ENCODE data around the gene USB1. TPM values are rescaled to one million over a fixed set of nuclear protein-coding genes. Genes with fewer than 3 reads are reported as not detected.
A peak's percentile ranks its signal among the peaks of the same experiment; 100 is the strongest.

The USB1 gene
- total and polyA plus RNA-seq, 2 donors (not counting 1 experiment from before 2014, with no cell fraction given) = 18.8 to 32.7 TPM

- Histone ChIP-seq H4K20me1 (ENCODE audit: control insufficient read depth, extremely low read depth, insufficient read depth, low read length) (no peaks in the 10 kb centered on the region), H3K4me3 (replicated peaks in 1 of 4; ENCODE audit: control extremely low read depth in 1 of 4, insufficient read depth in 1 of 4, low read depth in 3 of 4, low read length in 4 of 4) (peak overlapping the region; percentile 31 to 66 (median 41)), H3K79me2 (ENCODE audit: control insufficient read depth, insufficient read depth, low read length) (no peaks in the 10 kb centered on the region), H3K9ac (ENCODE audit: insufficient read depth, low read length) (peak overlapping the region; percentile 23), H2AFZ (ENCODE audit: low read length) (peak overlapping the region; percentile 13), H3K4me1 (ENCODE audit: control insufficient read depth, extremely low read depth, insufficient read depth, low read length) (peaks cover 16% of the 10 kb centered on the region), H3K9me3 (ENCODE audit: control insufficient read depth, insufficient read depth, low read depth, low read length) (no peaks in the 10 kb centered on the region), H3K36me3 (ENCODE audit: control insufficient read depth, insufficient read depth, low read length) (no peaks in the 10 kb centered on the region), H3K4me2 (ENCODE audit: extremely low read depth, insufficient read depth, low read length) (peak overlapping the region; percentile 83), H3K27me3 (ENCODE audit: control insufficient read depth, insufficient read depth, low read length) (peaks cover 13% of the 10 kb centered on the region), H3K27ac (ENCODE audit: insufficient read depth, low read length) (no peak overlapping the region)
- TF ChIP-seq EZH2 (IDR thresholded peaks at IDR 0.05; ENCODE audit: low read length, missing control alignments) = no peak
- no peak for TF ChIP-seq CTCF (conservative IDR thresholded peaks at IDR 0.05 in 1 of 2, IDR thresholded peaks at IDR 0.05 in 1 of 2; ENCODE audit: low read depth in 1 of 2, low read length in 2 of 2)
- peak; percentile 43 to 56 for DNase-seq (ENCODE audit: low read depth in 2 of 2)
These were observed 25.0 kb downstream of the USB1 start for GRCh38 chr16:58026139-58026704.

GRCh38 chr16:58026705-58027160 lies 25.5 kb downstream of the USB1 start:
- H4K20me1 ChIP-seq (ENCODE audit: control insufficient read depth, extremely low read depth, insufficient read depth, low read length) = no peaks in the 10 kb centered on the region
- H3K9ac ChIP-seq (ENCODE audit: insufficient read depth, low read length) = no peak overlapping the region
- no peak for DNase-seq (ENCODE audit: low read depth in 2 of 2)
- H3K9me3 ChIP-seq (ENCODE audit: control insufficient read depth, insufficient read depth, low read depth, low read length) = no peaks in the 10 kb centered on the region
- H3K27me3 ChIP-seq (ENCODE audit: control insufficient read depth, insufficient read depth, low read length) = peaks cover 13% of the 10 kb centered on the region
- no peak for TF ChIP-seq CTCF (conservative IDR thresholded peaks at IDR 0.05 in 1 of 2, IDR thresholded peaks at IDR 0.05 in 1 of 2; ENCODE audit: low read depth in 1 of 2, low read length in 2 of 2)
- TF ChIP-seq EZH2 (IDR thresholded peaks at IDR 0.05; ENCODE audit: low read length, missing control alignments) = no peak
- no peak overlapping the region for H3K27ac ChIP-seq (ENCODE audit: insufficient read depth, low read length)
- H2AFZ ChIP-seq (ENCODE audit: low read length) = no peak overlapping the region
- H3K4me1 ChIP-seq (ENCODE audit: control insufficient read depth, extremely low read depth, insufficient read depth, low read length) = peaks cover 14% of the 10 kb centered on the region
- peak overlapping the region; percentile 83 for H3K4me2 ChIP-seq (ENCODE audit: extremely low read depth, insufficient read depth, low read length)
- no peaks in the 10 kb centered on the region for H3K79me2 ChIP-seq (ENCODE audit: control insufficient read depth, insufficient read depth, low read length)
- H3K36me3 ChIP-seq (ENCODE audit: control insufficient read depth, insufficient read depth, low read length) = no peaks in the 10 kb centered on the region
- H3K4me3 ChIP-seq (replicated peaks in 1 of 4; ENCODE audit: control extremely low read depth in 1 of 4, insufficient read depth in 1 of 4, low read depth in 3 of 4, low read length in 4 of 4) = peak overlapping the region in 3 of 4 experiments; percentile 31 to 66 (median 39)

- no peaks in the 10 kb centered on the region for H3K36me3 ChIP-seq (ENCODE audit: control insufficient read depth, insufficient read depth, low read length)
- peak overlapping the region; percentile 32 for H3K4me2 ChIP-seq (ENCODE audit: extremely low read depth, insufficient read depth, low read length)
- no peak overlapping the region for H3K9ac ChIP-seq (ENCODE audit: insufficient read depth, low read length)
- H3K9me3 ChIP-seq (ENCODE audit: control insufficient read depth, insufficient read depth, low read depth, low read length) = no peaks in the 10 kb centered on the region
- H3K27ac ChIP-seq (ENCODE audit: insufficient read depth, low read length) = no peak overlapping the region
- TF ChIP-seq CTCF (conservative IDR thresholded peaks at IDR 0.05 in 1 of 2, IDR thresholded peaks at IDR 0.05 in 1 of 2; ENCODE audit: low read depth in 1 of 2, low read length in 2 of 2) (no peak), EZH2 (IDR thresholded peaks at IDR 0.05; ENCODE audit: low read length, missing control alignments) (peak; percentile 88)
- H3K79me2 ChIP-seq (ENCODE audit: control insufficient read depth, insufficient read depth, low read length) = no peaks in the 10 kb centered on the region
- peaks cover 13% of the 10 kb centered on the region for H3K27me3 ChIP-seq (ENCODE audit: control insufficient read depth, insufficient read depth, low read length)
- no peak overlapping the region for H2AFZ ChIP-seq (ENCODE audit: low read length)
- DNase-seq (ENCODE audit: low read depth in 2 of 2) = peak; percentile 17 to 25
- H4K20me1 ChIP-seq (ENCODE audit: control insufficient read depth, extremely low read depth, insufficient read depth, low read length) = no peaks in the 10 kb centered on the region
- peaks cover 9% of the 10 kb centered on the region for H3K4me1 ChIP-seq (ENCODE audit: control insufficient read depth, extremely low read depth, insufficient read depth, low read length)
- peak overlapping the region in 2 of 4 experiments; percentile 39 to 66 for H3K4me3 ChIP-seq (replicated peaks in 1 of 4; ENCODE audit: control extremely low read depth in 1 of 4, insufficient read depth in 1 of 4, low read depth in 3 of 4, low read length in 4 of 4)
These were observed 26.1 kb downstream of the USB1 start for GRCh38 chr16:58027161-58027915.
